K562 (cell line): ENCODE data around the gene UBAC2. TPM values are rescaled to one million over a fixed set of nuclear protein-coding genes. Genes with fewer than 3 reads are reported as not detected.

Experiments used
- GABPB2 ChIP-seq: fragments of 250-450 bp; sonication (Bioruptor Pico); conservative IDR thresholded peaks from 2 replicates; pipeline ENCODE4 v1.5.1; 2021; ENCODE audit warnings: mild to moderate bottlenecking
- ILK ChIP-seq: fragments of 450-650 bp; IDR thresholded peaks from 2 replicates; pipeline ENCODE4 v1.6.1; 2016; ENCODE audit warnings: missing genetic modification characterization, low read depth, mild to moderate bottlenecking, missing compliant biosample characterization, moderate library complexity, borderline replicate concordance
- KLF6 ChIP-seq: fragments of 250-450 bp; sonication (Bioruptor Pico); IDR thresholded peaks from 2 replicates; pipeline ENCODE4 v1.4.0; 2020; ENCODE audit warnings: mild to moderate bottlenecking, moderate library complexity, borderline replicate concordance
- MCM5 ChIP-seq: fragments of 450-650 bp; IDR thresholded peaks from 2 replicates; pipeline ENCODE4 v1.6.1; 2016; ENCODE audit warnings: low read depth
- NFE2 ChIP-seq: IDR thresholded peaks from 2 replicates; pipeline ENCODE4 v1.6.1; 2014; ENCODE audit warnings: antibody characterized with exemption, low read depth
- RBBP5 ChIP-seq: fragments of 200-600 bp; sonication (generic); IDR thresholded peaks from 2 replicates; pipeline ENCODE4 v1.6.1; 2012; ENCODE audit warnings: borderline replicate concordance, mild to moderate bottlenecking, low read length, control low read depth, inconsistent platforms; ENCODE audit not compliant: insufficient read depth, poor library complexity, severe bottlenecking
- SLC30A9 ChIP-seq: fragments of 250-450 bp; sonication (Bioruptor Pico); IDR thresholded peaks from 2 replicates; pipeline ENCODE4 v1.8.0; 2022; ENCODE audit warnings: mild to moderate bottlenecking, moderate library complexity
- SMARCA5 ChIP-seq: fragments of 450-650 bp; IDR thresholded peaks from 2 replicates; pipeline ENCODE4 v1.6.1; 2016
- SNIP1 ChIP-seq: fragments of 450-650 bp; IDR thresholded peaks from 2 replicates; pipeline ENCODE4 v1.7.1; 2017; ENCODE audit warnings: low read depth, mild to moderate bottlenecking
- TEAD1 ChIP-seq, 2 experiments: fragments of 450-650 bp in 1 of 2; sonication (generic) in 1 of 2; formaldehyde crosslinking; IDR thresholded peaks; 2 replicates each; pipeline versions ENCODE4 v1.4.0 to v1.8.0; 2020 to 2022; ENCODE audit warnings: mild to moderate bottlenecking in 2 of 2, missing genetic modification reagents in 1 of 2
- WHSC1 ChIP-seq: IDR thresholded peaks from one replicate; pipeline ENCODE4 v1.6.1; 2012; ENCODE audit warnings: low read length, control low read depth, inconsistent platforms
- XRCC5 ChIP-seq: fragments of 200-400 bp; formaldehyde crosslinking; IDR thresholded peaks from 2 replicates; pipeline ENCODE4 v1.6.1; 2017; ENCODE audit warnings: low read depth, mild to moderate bottlenecking, low read length
- ZNF277 ChIP-seq: fragments of 250-450 bp; sonication (Bioruptor Pico); IDR thresholded peaks from 2 replicates; pipeline ENCODE4 v1.8.0; 2022; ENCODE audit warnings: inconsistent platforms, mild to moderate bottlenecking, moderate library complexity, borderline replicate concordance
- ZNF324 ChIP-seq: fragments of 250-450 bp; sonication (Bioruptor Pico); IDR thresholded peaks from 2 replicates; pipeline ENCODE4 v1.4.0; 2020; ENCODE audit warnings: mild to moderate bottlenecking
- ZNF644 ChIP-seq: fragments of 200-800 bp; sonication (Bioruptor generic); IDR thresholded peaks from 2 replicates; pipeline ENCODE4 v1.6.1; 2016; ENCODE audit warnings: low read depth, missing genetic modification characterization, missing compliant biosample characterization
- ZSCAN32 ChIP-seq: fragments of 450-650 bp; formaldehyde crosslinking; IDR thresholded peaks from 2 replicates; pipeline ENCODE4 v1.4.0; 2020; ENCODE audit warnings: mild to moderate bottlenecking, moderate library complexity
- polyA plus RNA-seq, 8 experiments: library from polyadenylated mRNA; depleted of rRNA in 4 of 8; stranded (reverse) in 5 of 8; unstranded in 3 of 8; fragments of >200 nt; fragmentation: Nextera tagmentation in 2 of 8; fragmentation: Illumina TruSeq in 1 of 8; extraction: Ambion mirVana in 2 of 8; extraction: Trizol in 1 of 8; gene quantifications; 2 replicates each; pipeline versions ENCODE4 v1.2.1 to v1.2.3, GENCODE V29; 2011 to 2014; ENCODE audit warnings: inconsistent platforms in 1 of 8, missing spikeins in 1 of 8
- total RNA-seq, 7 experiments: library from RNA; depleted of rRNA in 6 of 7; stranded (reverse); fragments of >200 nt in 6 of 7; fragmentation: Illumina TruSeq in 2 of 7; extraction: Trizol in 2 of 7; gene quantifications; 2 replicates each; pipeline versions ENCODE4 v1.2.1 to v1.2.3, GENCODE V29; 2011 to 2021; ENCODE audit warnings: low replicate concordance in 1 of 7
- TF ChIP-seq, protein P1 (sequence below): fragments of 250-450 bp; sonication (Bioruptor Pico); IDR thresholded peaks from 2 replicates; pipeline ENCODE4 v1.8.0; 2021; ENCODE audit warnings: moderate library complexity, mild to moderate bottlenecking, inconsistent platforms
- TF ChIP-seq, protein P2 (sequence below): sonication (generic); formaldehyde crosslinking; IDR thresholded peaks from 2 replicates; pipeline ENCODE4 v1.8.1; 2023; ENCODE audit warnings: mild to moderate bottlenecking, missing genetic modification reagents, moderate library complexity
- TF ChIP-seq, protein P3 (sequence below): fragments of 200-800 bp; sonication (Bioruptor generic); IDR thresholded peaks from 2 replicates; pipeline ENCODE4 v1.6.1; 2017; ENCODE audit warnings: missing genetic modification characterization, missing compliant biosample characterization

Gene UBAC2
- total and polyA plus RNA-seq, 9 of the 15 experiments (the other 6 are each of a cell fraction or from before 2014, with no cell fraction given): 6.0 to 84.1 (median 32.3) TPM

GRCh38 chr13:99200432-99201167, at the start of gene UBAC2 (continued):
- TF ChIP-seq ZNF277 (CRISPR knock-in tag) (no peak), RBBP5 (peak; percentile 98), SMARCA5 (no peak), ILK (no peak), GABPB2 (CRISPR knock-in tag) (no peak), ZSCAN32 (CRISPR knock-in tag) (0 out of 2 replicates have a peak, but pooled peaks have one; percentile 52), SNIP1 (no peak), ZNF324 (CRISPR knock-in tag) (no peak), TEAD1 (CRISPR knock-in tag; IDR thresholded peaks at IDR 0.05) (peak; percentile 25 to 43; a peak in 1 of 4 replicates), ZNF644 (0 out of 2 replicates have a peak, but pooled peaks have one; percentile 51), MCM5 (no peak), KLF6 (CRISPR knock-in tag) (0 out of 2 replicates have a peak, but pooled peaks have one; percentile 22), NFE2 (no peak), XRCC5 (no peak), WHSC1 (no peak), SLC30A9 (CRISPR knock-in tag) (no peak)
- TF ChIP-seq, protein P1, sequence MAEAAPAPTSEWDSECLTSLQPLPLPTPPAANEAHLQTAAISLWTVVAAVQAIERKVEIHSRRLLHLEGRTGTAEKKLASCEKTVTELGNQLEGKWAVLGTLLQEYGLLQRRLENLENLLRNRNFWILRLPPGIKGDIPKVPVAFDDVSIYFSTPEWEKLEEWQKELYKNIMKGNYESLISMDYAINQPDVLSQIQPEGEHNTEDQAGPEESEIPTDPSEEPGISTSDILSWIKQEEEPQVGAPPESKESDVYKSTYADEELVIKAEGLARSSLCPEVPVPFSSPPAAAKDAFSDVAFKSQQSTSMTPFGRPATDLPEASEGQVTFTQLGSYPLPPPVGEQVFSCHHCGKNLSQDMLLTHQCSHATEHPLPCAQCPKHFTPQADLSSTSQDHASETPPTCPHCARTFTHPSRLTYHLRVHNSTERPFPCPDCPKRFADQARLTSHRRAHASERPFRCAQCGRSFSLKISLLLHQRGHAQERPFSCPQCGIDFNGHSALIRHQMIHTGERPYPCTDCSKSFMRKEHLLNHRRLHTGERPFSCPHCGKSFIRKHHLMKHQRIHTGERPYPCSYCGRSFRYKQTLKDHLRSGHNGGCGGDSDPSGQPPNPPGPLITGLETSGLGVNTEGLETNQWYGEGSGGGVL (CRISPR knock-in tag): no peak
- TF ChIP-seq, protein P2, sequence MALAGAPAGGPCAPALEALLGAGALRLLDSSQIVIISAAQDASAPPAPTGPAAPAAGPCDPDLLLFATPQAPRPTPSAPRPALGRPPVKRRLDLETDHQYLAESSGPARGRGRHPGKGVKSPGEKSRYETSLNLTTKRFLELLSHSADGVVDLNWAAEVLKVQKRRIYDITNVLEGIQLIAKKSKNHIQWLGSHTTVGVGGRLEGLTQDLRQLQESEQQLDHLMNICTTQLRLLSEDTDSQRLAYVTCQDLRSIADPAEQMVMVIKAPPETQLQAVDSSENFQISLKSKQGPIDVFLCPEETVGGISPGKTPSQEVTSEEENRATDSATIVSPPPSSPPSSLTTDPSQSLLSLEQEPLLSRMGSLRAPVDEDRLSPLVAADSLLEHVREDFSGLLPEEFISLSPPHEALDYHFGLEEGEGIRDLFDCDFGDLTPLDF (CRISPR knock-in tag): peak; percentile 32; the same call in 1 of the 2 replicates
- TF ChIP-seq, protein P3, sequence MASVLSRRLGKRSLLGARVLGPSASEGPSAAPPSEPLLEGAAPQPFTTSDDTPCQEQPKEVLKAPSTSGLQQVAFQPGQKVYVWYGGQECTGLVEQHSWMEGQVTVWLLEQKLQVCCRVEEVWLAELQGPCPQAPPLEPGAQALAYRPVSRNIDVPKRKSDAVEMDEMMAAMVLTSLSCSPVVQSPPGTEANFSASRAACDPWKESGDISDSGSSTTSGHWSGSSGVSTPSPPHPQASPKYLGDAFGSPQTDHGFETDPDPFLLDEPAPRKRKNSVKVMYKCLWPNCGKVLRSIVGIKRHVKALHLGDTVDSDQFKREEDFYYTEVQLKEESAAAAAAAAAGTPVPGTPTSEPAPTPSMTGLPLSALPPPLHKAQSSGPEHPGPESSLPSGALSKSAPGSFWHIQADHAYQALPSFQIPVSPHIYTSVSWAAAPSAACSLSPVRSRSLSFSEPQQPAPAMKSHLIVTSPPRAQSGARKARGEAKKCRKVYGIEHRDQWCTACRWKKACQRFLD: peak; percentile 8; the same call in 1 of the 2 replicates
